ENCODE data around the gene TBX4. TPM values are rescaled to one million over a fixed set of nuclear protein-coding genes. Genes with fewer than 3 reads are reported as not detected.

The TBX4 gene
- total RNA-seq, 2 donors from 2014 or later: not detected

DNA sequence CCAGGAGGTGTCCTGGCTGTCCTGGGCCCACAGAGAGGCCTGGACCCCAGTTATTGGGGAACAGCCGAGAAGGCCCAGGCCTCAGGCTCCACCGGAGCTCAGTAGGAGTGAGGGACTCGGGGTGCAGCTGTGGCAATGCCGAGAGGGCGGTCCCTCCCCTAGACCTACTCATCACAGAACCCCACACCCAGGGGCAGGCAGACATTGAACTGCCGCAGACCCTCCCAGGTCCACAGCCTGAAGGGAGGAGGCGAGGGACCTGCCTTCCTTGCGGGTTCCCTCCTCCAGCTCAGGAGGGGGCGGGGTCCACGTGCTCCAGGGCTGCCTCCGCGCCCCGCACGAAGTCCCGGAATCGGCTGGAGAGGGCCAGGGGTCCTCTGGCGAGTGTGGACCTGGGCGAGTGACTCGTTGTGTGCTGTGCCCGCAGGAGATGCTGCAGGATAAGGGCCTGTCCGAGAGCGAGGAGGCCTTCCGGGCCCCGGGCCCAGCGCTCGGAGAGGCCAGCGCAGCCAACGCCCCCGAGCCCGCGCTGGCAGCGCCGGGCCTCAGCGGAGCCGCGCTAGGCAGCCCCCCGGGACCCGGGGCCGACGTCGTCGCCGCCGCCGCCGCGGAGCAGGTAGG, 3.9 kb downstream of the TBX4 start:
- Histone ChIP-seq H3K36me3 (no peaks in the 10 kb centered on the region), H3K27me3 (peaks cover 50 to 56% of the 10 kb centered on the region in 2 donors), H3K4me3 (no peak overlapping the region), H3K9me3 (no peaks in the 10 kb centered on the region), H3K27ac (no peak overlapping the region), H3K4me1 (peaks cover 0 to 36% of the 10 kb centered on the region in 2 donors)
- TF ChIP-seq, protein P1, sequence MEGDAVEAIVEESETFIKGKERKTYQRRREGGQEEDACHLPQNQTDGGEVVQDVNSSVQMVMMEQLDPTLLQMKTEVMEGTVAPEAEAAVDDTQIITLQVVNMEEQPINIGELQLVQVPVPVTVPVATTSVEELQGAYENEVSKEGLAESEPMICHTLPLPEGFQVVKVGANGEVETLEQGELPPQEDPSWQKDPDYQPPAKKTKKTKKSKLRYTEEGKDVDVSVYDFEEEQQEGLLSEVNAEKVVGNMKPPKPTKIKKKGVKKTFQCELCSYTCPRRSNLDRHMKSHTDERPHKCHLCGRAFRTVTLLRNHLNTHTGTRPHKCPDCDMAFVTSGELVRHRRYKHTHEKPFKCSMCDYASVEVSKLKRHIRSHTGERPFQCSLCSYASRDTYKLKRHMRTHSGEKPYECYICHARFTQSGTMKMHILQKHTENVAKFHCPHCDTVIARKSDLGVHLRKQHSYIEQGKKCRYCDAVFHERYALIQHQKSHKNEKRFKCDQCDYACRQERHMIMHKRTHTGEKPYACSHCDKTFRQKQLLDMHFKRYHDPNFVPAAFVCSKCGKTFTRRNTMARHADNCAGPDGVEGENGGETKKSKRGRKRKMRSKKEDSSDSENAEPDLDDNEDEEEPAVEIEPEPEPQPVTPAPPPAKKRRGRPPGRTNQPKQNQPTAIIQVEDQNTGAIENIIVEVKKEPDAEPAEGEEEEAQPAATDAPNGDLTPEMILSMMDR (IDR thresholded peaks at IDR 0.05): no peak
- DNase-seq (ENCODE audit: low spot score): peak; percentile 42

DNA sequence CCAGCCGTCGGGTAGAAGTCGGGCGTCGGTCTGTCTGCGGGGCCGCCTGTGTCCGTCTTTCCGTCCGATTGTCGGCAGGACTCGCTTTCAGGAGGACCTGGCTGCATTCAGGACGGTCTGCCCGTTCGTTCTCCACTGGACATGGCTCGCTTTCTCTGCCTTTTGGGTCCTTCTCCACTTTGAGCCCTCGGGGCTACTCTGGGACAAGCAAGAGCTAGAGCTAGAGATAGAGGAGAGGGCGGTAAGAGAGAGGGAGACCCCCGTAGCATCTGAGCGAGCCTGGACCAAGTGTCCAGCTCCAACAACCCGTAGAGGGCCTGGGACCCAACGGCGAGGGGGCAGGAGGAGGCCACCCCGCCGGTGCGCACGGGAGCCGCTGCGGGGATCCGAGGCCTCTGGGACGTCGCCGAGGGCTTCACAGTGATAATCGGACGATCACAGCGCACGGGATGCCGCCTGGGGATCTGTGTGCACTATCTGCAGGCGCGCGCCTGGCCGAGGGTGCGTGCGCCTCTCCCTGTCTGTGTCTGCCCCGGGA, 4.5 kb downstream of the TBX4 start:
- peaks cover 0 to 32% of the 10 kb centered on the region in 2 donors for H3K4me1 ChIP-seq
- peak overlapping the region in 1 of 2 donors; percentile 38 for H3K4me3 ChIP-seq
- peaks cover 50 to 51% of the 10 kb centered on the region in 2 donors for H3K27me3 ChIP-seq
- no peaks in the 10 kb centered on the region for H3K36me3 ChIP-seq
- DNase-seq (ENCODE audit: low spot score): peak; percentile 26
- H3K27ac ChIP-seq: no peak overlapping the region
- TF ChIP-seq, protein P1 (IDR thresholded peaks at IDR 0.05): no peak
- no peaks in the 10 kb centered on the region for H3K9me3 ChIP-seq

DNA sequence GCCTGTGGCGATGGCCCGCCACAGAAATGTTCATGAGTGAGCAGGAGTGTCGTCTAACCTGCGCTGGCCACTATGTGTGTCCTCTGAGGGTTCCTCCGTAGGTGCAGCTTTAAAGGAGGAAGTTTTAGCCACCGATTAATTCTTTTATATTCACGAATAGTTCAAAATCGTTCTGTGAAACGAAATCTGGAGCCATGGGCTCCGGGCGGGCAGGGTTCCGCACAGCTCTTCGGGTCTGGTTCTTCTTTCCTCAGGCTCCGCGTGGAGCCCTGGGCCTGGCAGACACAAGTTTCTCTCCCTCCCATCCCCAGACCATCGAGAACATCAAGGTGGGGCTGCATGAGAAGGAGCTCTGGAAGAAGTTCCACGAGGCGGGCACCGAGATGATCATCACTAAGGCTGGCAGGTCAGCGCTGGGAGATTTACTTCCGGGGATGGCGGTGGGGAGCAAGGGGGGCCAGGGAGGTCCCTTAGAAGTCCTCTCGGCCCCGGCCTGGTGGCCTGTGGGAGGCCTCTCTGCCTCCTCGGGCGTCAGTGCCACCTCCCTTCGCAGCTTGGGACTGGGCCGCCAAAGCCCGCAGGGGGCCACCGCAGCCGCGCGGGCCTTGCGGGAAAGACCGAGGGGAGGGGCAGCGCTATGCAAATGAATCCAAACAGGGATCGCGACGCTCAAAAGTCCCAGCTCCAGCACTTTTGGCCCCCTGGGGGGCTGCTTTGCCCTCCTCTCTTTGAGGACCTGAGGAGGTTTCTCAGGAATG, 5.2 kb downstream of the TBX4 start:
- peak overlapping the region; percentile 18 to 38 for H3K4me3 ChIP-seq
- peaks cover 44% of the 10 kb centered on the region in 2 donors for H3K27me3 ChIP-seq
- no peaks in the 10 kb centered on the region for H3K9me3 ChIP-seq
- DNase-seq (ENCODE audit: low spot score): peak; percentile 46
- TF ChIP-seq, protein P1 (IDR thresholded peaks at IDR 0.05): no peak
- H3K4me1 ChIP-seq: peaks cover 0 to 32% of the 10 kb centered on the region in 2 donors
- H3K36me3 ChIP-seq: no peaks in the 10 kb centered on the region
- no peak overlapping the region for H3K27ac ChIP-seq

DNA sequence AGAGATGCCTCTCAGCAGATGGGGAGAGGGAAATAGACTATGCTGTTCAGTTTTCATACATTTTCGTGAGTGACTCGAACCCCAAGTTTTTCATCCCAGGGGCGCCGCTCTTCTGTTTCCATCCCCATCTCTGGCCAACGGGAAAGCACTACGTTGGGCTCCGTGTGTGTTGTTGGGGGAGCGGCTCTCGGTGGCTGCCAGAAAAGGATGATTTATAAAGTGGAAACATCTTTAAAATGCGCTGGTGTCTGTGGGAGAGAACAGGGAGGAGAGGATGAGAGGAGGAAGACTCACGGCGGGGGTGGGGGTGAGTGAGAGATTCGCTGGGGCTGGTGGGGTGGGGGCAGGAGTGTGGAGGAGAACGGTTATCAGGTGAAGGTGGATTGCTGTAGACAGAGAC, 5.8 kb downstream of the TBX4 start:
- Histone ChIP-seq H3K27me3 (peaks cover 38% of the 10 kb centered on the region in 2 donors), H3K27ac (no peak overlapping the region), H3K4me1 (peaks cover 0 to 29% of the 10 kb centered on the region in 2 donors), H3K36me3 (no peaks in the 10 kb centered on the region), H3K4me3 (peak overlapping the region in 1 of 2 donors; percentile 38), H3K9me3 (no peaks in the 10 kb centered on the region)
- peak; percentile 36 for DNase-seq (ENCODE audit: low spot score)
- TF ChIP-seq, protein P1 (IDR thresholded peaks at IDR 0.05): no peak

DNA sequence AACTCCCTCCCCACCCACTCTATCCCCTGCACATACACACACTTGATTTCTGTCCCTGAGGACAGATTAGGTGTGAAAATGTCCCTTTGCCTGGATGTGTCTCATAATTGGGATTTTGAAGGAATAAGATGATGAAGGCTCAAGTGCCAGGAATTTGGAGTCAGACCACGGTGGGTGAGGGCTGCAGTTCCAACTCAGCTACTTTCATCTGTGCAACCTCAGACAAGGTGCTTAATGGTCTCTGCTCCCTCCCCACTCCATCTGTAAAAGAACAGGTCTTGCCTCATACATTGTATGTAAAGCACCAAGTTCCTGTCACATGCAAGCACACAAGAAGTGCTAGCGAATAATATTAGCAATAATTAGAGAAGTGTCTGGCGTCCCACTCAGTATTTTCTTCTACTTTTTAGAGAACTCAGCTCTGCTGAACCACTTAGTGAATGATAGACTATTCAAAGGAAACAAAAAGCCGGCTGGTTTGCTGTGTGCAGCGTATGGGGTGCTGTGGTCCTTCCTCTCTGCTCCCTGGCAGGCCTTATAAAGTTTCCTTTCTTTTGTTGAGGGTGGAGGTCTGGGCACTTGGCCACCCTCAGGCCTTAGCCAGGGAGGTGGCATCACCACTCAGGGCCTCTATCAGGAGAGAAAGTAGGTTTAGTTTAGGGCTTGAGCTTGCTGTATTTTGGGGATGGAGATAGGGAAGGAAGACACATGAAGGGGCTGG, 6.4 kb downstream of the TBX4 start:
- Histone ChIP-seq H3K4me1 (peaks cover 0 to 29% of the 10 kb centered on the region in 2 donors), H3K36me3 (no peaks in the 10 kb centered on the region), H3K9me3 (no peaks in the 10 kb centered on the region), H3K4me3 (no peak overlapping the region), H3K27ac (no peak overlapping the region), H3K27me3 (peaks cover 32 to 36% of the 10 kb centered on the region in 2 donors)
- TF ChIP-seq, protein P1 (IDR thresholded peaks at IDR 0.05): no peak
- peak; percentile 30 for DNase-seq (ENCODE audit: low spot score)

Data from right atrium auricular region (tissue), 2 donors.